H9 (cell line): ENCODE measurements around the gene TCF7L1. TPM values are rescaled to one million over a fixed set of nuclear protein-coding genes. Genes with fewer than 3 reads are reported as not detected.
A peak's percentile ranks its signal among the peaks of the same experiment; 100 is the strongest.

Experiments
- DNase-seq: peaks from one replicate; pipeline ENCODE4 v3.0.0-alpha.2; 2017
- H2AFZ ChIP-seq: one replicate; pipeline ENCODE4 v1.6.1; 2013; ENCODE audit warnings: mild to moderate bottlenecking, low read length, control low read depth, moderate library complexity
- H2AK5ac ChIP-seq: 2 replicates; pipeline ENCODE4 v1.6.1; 2013; ENCODE audit warnings: low read length, control low read depth, mixed read lengths; ENCODE audit not compliant: insufficient read length
- H2BK120ac ChIP-seq: one replicate; pipeline ENCODE4 v1.6.1; 2013; ENCODE audit warnings: low read depth, mild to moderate bottlenecking, low read length, control low read depth, inconsistent platforms; ENCODE audit not compliant: poor library complexity, severe bottlenecking
- H2BK12ac ChIP-seq: 2 replicates; pipeline ENCODE4 v1.6.1; 2013; ENCODE audit warnings: low read length, control low read depth, mixed read lengths, low read depth; ENCODE audit not compliant: insufficient read length
- H2BK15ac ChIP-seq: 2 replicates; pipeline ENCODE4 v1.6.1; 2013; ENCODE audit warnings: low read depth, low read length, control low read depth
- H2BK20ac ChIP-seq: one replicate; pipeline ENCODE4 v1.6.1; 2013; ENCODE audit warnings: low read depth, mild to moderate bottlenecking, low read length, control low read depth, inconsistent platforms; ENCODE audit not compliant: poor library complexity, severe bottlenecking
- H2BK5ac ChIP-seq: 2 replicates; pipeline ENCODE4 v1.6.1; 2013; ENCODE audit warnings: low read length, control low read depth, mixed read lengths; ENCODE audit not compliant: insufficient read length
- H3K14ac ChIP-seq: 2 replicates; pipeline ENCODE4 v1.6.1; 2013; ENCODE audit warnings: low read length, control low read depth; ENCODE audit not compliant: insufficient read depth
- H3K18ac ChIP-seq: 2 replicates; pipeline ENCODE4 v1.6.1; 2013; ENCODE audit warnings: low read depth, mild to moderate bottlenecking, mixed read lengths, low read length, control low read depth; ENCODE audit not compliant: insufficient read length
- H3K23ac ChIP-seq: 2 replicates; pipeline ENCODE4 v1.6.1; 2013; ENCODE audit warnings: low read length, control low read depth, mixed read lengths, low read depth; ENCODE audit not compliant: insufficient read length
- H3K23me2 ChIP-seq: 2 replicates; pipeline ENCODE4 v1.6.1; 2013; ENCODE audit warnings: low read depth, mild to moderate bottlenecking, mixed read lengths, low read length, control low read depth; ENCODE audit not compliant: insufficient read length, poor library complexity, severe bottlenecking
- H3K27ac ChIP-seq: 2 replicates; pipeline ENCODE4 v1.5.1; 2013; ENCODE audit warnings: low read length, control low read depth, mixed read lengths, low read depth; ENCODE audit not compliant: insufficient read length
- H3K27me3 ChIP-seq: 2 replicates; pipeline ENCODE4 v1.6.1; 2013; ENCODE audit warnings: low read length, control low read depth, inconsistent platforms; ENCODE audit not compliant: insufficient read depth
- H3K4ac ChIP-seq: 2 replicates; pipeline ENCODE4 v1.6.1; 2013; ENCODE audit warnings: low read depth, mild to moderate bottlenecking, control low read depth, inconsistent platforms, low read length, moderate library complexity
- H3K4me1 ChIP-seq: 2 replicates; pipeline ENCODE4 v1.6.1; 2013; ENCODE audit warnings: low read length, control low read depth, inconsistent platforms; ENCODE audit not compliant: insufficient read depth
- H3K4me2 ChIP-seq: 2 replicates; pipeline ENCODE4 v1.6.1; 2013; ENCODE audit warnings: low read length, control low read depth, mixed read lengths; ENCODE audit not compliant: insufficient read length, insufficient read depth
- H3K56ac ChIP-seq: 2 replicates; pipeline ENCODE4 v1.6.1; 2013; ENCODE audit warnings: low read depth, mild to moderate bottlenecking, mixed read lengths, low read length, control low read depth; ENCODE audit not compliant: insufficient read length
- H3K79me1 ChIP-seq: 2 replicates; pipeline ENCODE4 v1.6.1; 2013; ENCODE audit warnings: low read depth, mild to moderate bottlenecking, moderate library complexity, low read length, control low read depth, inconsistent platforms; ENCODE audit not compliant: insufficient read depth, poor library complexity, severe bottlenecking
- H3K79me2 ChIP-seq: 2 replicates; pipeline ENCODE4 v1.6.1; 2013; ENCODE audit warnings: low read length, control low read depth, inconsistent platforms; ENCODE audit not compliant: insufficient read depth
- H3K9ac ChIP-seq: 2 replicates; pipeline ENCODE4 v1.6.1; 2013; ENCODE audit warnings: low read length, control low read depth, mixed read lengths; ENCODE audit not compliant: insufficient read length; ENCODE audit errors: extremely low read depth
- H3K9me3 ChIP-seq: one replicate; pipeline ENCODE4 v1.6.1; 2013; ENCODE audit warnings: low read depth, low read length, inconsistent platforms; ENCODE audit not compliant: control insufficient read depth
- H3T11ph ChIP-seq: one replicate; pipeline ENCODE4 v1.6.1; 2013; ENCODE audit warnings: mild to moderate bottlenecking, low read length, control low read depth, inconsistent platforms
- H4K20me1 ChIP-seq: one replicate; pipeline ENCODE4 v1.6.1; 2013; ENCODE audit not compliant: control insufficient read depth, insufficient read length, insufficient read depth
- H4K5ac ChIP-seq: 2 replicates; pipeline ENCODE4 v1.6.1; 2013; ENCODE audit warnings: low read depth, mild to moderate bottlenecking, mixed read lengths, low read length, control low read depth; ENCODE audit not compliant: insufficient read length
- H4K8ac ChIP-seq: replicated peaks from 2 replicates; pipeline ENCODE4 v1.6.1; 2013; ENCODE audit warnings: low read length, control low read depth, mixed read lengths, low read depth; ENCODE audit not compliant: insufficient read length
- H4K91ac ChIP-seq: 2 replicates; pipeline ENCODE4 v1.6.1; 2013; ENCODE audit warnings: low read depth, mild to moderate bottlenecking, moderate library complexity, mixed read lengths, low read length, control low read depth; ENCODE audit not compliant: insufficient read length
- H3K27ac Mint-ChIP-seq, 3 experiments: 2 replicates in 2 of 3; 3 replicates in 1 of 3; pipeline ENCODE4 v1.8.0; 2020 to 2021; ENCODE audit warnings: mixed read lengths in 3 of 3, mild to moderate bottlenecking in 1 of 3, moderate library complexity in 1 of 3
- H3K27me3 Mint-ChIP-seq: 2 replicates; pipeline ENCODE4 v1.8.0; 2021; ENCODE audit warnings: low read depth, mild to moderate bottlenecking, moderate library complexity, mixed read lengths
- H3K36me3 Mint-ChIP-seq, 3 experiments: 2 replicates in 2 of 3; 3 replicates in 1 of 3; pipeline ENCODE4 v1.8.0; 2020 to 2021; ENCODE audit warnings: low read depth in 3 of 3, mixed read lengths in 3 of 3; ENCODE audit not compliant: insufficient read depth in 1 of 3
- H3K4me1 Mint-ChIP-seq, 2 experiments: 2 replicates each; pipeline ENCODE4 v1.8.0; 2020; ENCODE audit warnings: mixed read lengths in 2 of 2
- H3K4me3 Mint-ChIP-seq, 2 experiments: 2 replicates in 1 of 2; 3 replicates in 1 of 2; pipeline ENCODE4 v1.8.0; 2020 to 2021; ENCODE audit warnings: mild to moderate bottlenecking in 2 of 2, mixed read lengths in 2 of 2, moderate library complexity in 1 of 2
- H3K9me3 Mint-ChIP-seq, 2 experiments: 2 replicates in 1 of 2; 3 replicates in 1 of 2; pipeline ENCODE4 v1.8.0; 2020; ENCODE audit warnings: mild to moderate bottlenecking in 2 of 2, mixed read lengths in 2 of 2, moderate library complexity in 1 of 2
- CTCF ChIP-seq: fragments of 200-600 bp; sonication (generic); conservative IDR thresholded peaks from 3 replicates; pipeline ENCODE4 v1.8.0; 2021; ENCODE audit warnings: antibody characterized with exemption, mild to moderate bottlenecking
- WGBS: extraction: QIAGEN DNeasy Blood & Tissue Kit; methylation state at CpG from one replicate; pipeline ENCODE4 v1.1.7; 2013; ENCODE audit warnings: missing lambda C conversion rate, low lambda C conversion rate, mixed read lengths; ENCODE audit not compliant: insufficient read length; ENCODE audit errors: extremely low coverage; 5-methylcytosine and 5-hydroxymethylcytosine counted together
- total RNA-seq: library from RNA; stranded (reverse); gene quantifications from 2 replicates; pipeline ENCODE4 v1.2.1, GENCODE V29; 2021

TCF7L1 gene
- total RNA-seq, 1 experiment from 2014 or later = 112 TPM

DNA sequence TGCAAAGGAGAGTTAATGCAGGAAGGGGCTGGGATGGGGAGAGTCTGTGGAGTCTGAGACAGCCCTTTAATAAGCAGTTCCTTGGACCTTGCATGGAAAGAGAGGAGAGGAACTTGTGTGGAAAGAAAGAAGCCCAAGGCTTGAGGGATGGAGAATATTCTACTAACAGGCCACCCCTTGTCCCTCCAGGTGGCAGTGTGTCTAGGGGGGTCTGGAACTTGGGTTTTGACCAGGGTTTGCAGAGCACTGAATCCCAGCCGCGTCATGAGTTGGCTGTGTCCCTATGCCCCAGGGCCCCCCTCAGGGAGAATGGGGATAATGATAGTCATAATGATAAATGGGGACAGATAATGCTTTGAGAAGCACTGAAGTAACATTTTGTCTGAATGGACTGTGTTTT is 15.0 kb downstream of the TCF7L1 start:
- Histone ChIP-seq H4K91ac (no peak overlapping the region), H4K5ac (no peak overlapping the region), H2BK120ac (no peak overlapping the region), H3K14ac (no peak overlapping the region), H2BK15ac (no peak overlapping the region), H4K8ac (no peak overlapping the region), H3T11ph (no peak overlapping the region), H3K23me2 (no peaks in the 10 kb centered on the region), H4K20me1 (no peaks in the 10 kb centered on the region), H3K9ac (no peak overlapping the region), H2AK5ac (no peak overlapping the region), H3K23ac (no peak overlapping the region), H2AFZ (no peak overlapping the region), H3K56ac (no peak overlapping the region), H3K4me2 (no peak overlapping the region), H3K27me3 (no peaks in the 10 kb centered on the region), H3K27ac (no peak overlapping the region), H2BK20ac (no peak overlapping the region), H3K18ac (no peak overlapping the region), H3K79me2 (peaks cover 44% of the 10 kb centered on the region; the same call in 1 of the 2 replicates), H2BK12ac (no peak overlapping the region), H2BK5ac (no peak overlapping the region), H3K9me3 (no peaks in the 10 kb centered on the region), H3K4me1 (peaks cover 6% of the 10 kb centered on the region; the same call in 1 of the 2 replicates), H3K4ac (no peak overlapping the region), H3K79me1 (peaks cover 15% of the 10 kb centered on the region)
- no CpG with 5 or more reads among the region's 2 CpGs for whole genome bisulfite sequencing
- H3K9me3 Mint-ChIP-seq = no peaks in the 10 kb centered on the region
- no peak for DNase-seq
- H3K27me3 Mint-ChIP-seq = no peaks in the 10 kb centered on the region
- H3K36me3 Mint-ChIP-seq = peaks cover 9 to 40% (median 35%) of the 10 kb centered on the region in 3 experiments
- TF ChIP-seq CTCF = no peak; the same call in 2 of the 3 replicates
- peak overlapping the region; percentile 27 to 75 (median 53); a peak in 4 of 7 replicates for H3K27ac Mint-ChIP-seq
- peaks cover 33 to 44% of the 10 kb centered on the region in 2 experiments for H3K4me1 Mint-ChIP-seq
- H3K4me3 Mint-ChIP-seq = no peak overlapping the region
